CD4-positive, alpha-beta T cell (primary cell): ENCODE results near the gene ZMIZ2. TPM values are rescaled to one million over a fixed set of nuclear protein-coding genes. Genes with fewer than 3 reads are reported as not detected.

Source experiments
- ATAC-seq: fragments of 200-7000 bp; cut with Tn5 transposase; one replicate; pipeline ENCODE4 v1.10.0; 2022; ENCODE audit warnings: mild to moderate bottlenecking; ENCODE audit not compliant: poor library complexity
- CTCF ChIA-PET: fragments of 350-600 bp; sonication (Branson Sonifier 250); formaldehyde crosslinking; loops from one replicate; lab custom pipeline; 2021; ENCODE audit warnings: antibody characterized with exemption, inconsistent platforms; lab: Charles Lee
- POLR2A ChIA-PET: fragments of 350-600 bp; sonication (Branson Sonifier 250); formaldehyde crosslinking; loops from one replicate; lab custom pipeline; 2021; ENCODE audit warnings: antibody characterized with exemption, inconsistent platforms; lab: Charles Lee
- DNase-seq, 14 experiments: peaks; one replicate each; pipeline ENCODE4 v3.0.0-alpha.2; 2013 to 2020; ENCODE audit warnings: mixed read lengths in 2 of 14
- H3K27ac ChIP-seq, 2 donors: one replicate each; pipeline versions ENCODE4 v1.5.1 to v1.7.0; 2013; ENCODE audit warnings: low read length in 2 of 2, low read depth in 1 of 2, mild to moderate bottlenecking in 1 of 2
- H3K27me3 ChIP-seq, 2 experiments: 1 replicate in 1 of 2; 2 replicates in 1 of 2; pipeline versions ENCODE4 v1.6.1 to v1.7.0; 2013; ENCODE audit warnings: low read length in 2 of 2, control low read depth in 1 of 2, mild to moderate bottlenecking in 1 of 2, moderate library complexity in 1 of 2; ENCODE audit not compliant: insufficient read depth in 2 of 2, control insufficient read depth in 1 of 2
- H3K36me3 ChIP-seq: one replicate; pipeline ENCODE4 v1.6.1; 2013; ENCODE audit warnings: low read length, control low read depth; ENCODE audit not compliant: insufficient read depth
- H3K4me1 ChIP-seq: one replicate; pipeline ENCODE4 v1.6.1; 2013; ENCODE audit warnings: low read length, control low read depth; ENCODE audit not compliant: insufficient read depth
- H3K4me3 ChIP-seq: one replicate; pipeline ENCODE4 v1.5.1; 2013; ENCODE audit warnings: mild to moderate bottlenecking, low read length, moderate library complexity
- H3K9me3 ChIP-seq, 2 experiments: 1 replicate in 1 of 2; 2 replicates in 1 of 2; pipeline versions ENCODE4 v1.6.1 to v1.7.0; 2013; ENCODE audit warnings: low read length in 2 of 2, mild to moderate bottlenecking in 2 of 2, control low read depth in 1 of 2, moderate library complexity in 1 of 2; ENCODE audit not compliant: control insufficient read depth in 1 of 2, insufficient read depth in 1 of 2
- H3K27ac Mint-ChIP-seq: one replicate; pipeline ENCODE4 v1.8.0; 2020; ENCODE audit warnings: mixed read lengths
- H3K27me3 Mint-ChIP-seq: one replicate; pipeline ENCODE4 v1.8.0; 2021; ENCODE audit warnings: mixed read lengths
- H3K36me3 Mint-ChIP-seq: one replicate; pipeline ENCODE4 v1.8.0; 2021; ENCODE audit warnings: low read depth, mixed read lengths
- H3K4me1 Mint-ChIP-seq: one replicate; pipeline ENCODE4 v1.8.0; 2021; ENCODE audit warnings: low read depth, mixed read lengths
- H3K4me3 Mint-ChIP-seq: one replicate; pipeline ENCODE4 v1.8.0; 2020; ENCODE audit warnings: mild to moderate bottlenecking, mixed read lengths
- H3K9me3 Mint-ChIP-seq: one replicate; pipeline ENCODE4 v1.8.0; 2020; ENCODE audit warnings: mixed read lengths
- intact Hi-C, 2 experiments: fragments of 100-400 bp; cut with DNase I in 1 of 2; cut with micrococcal nuclease in 1 of 2; formaldehyde crosslinking; loops; one replicate each; pipeline versions ENCODE4 v1.15.1 to v1.9.0; 2023 to 2025; cut with DNase I, micrococcal nuclease
- total RNA-seq, 174 experiments: library from RNA in 2 of 174; stranded (reverse) in 2 of 174; gene quantifications; one replicate each; pipeline ENCODE4 v1.2.3 and lab custom pipeline; 2021 to 2026
- TF ChIP-seq, protein P1 (sequence below): fragments of 200-600 bp; IDR thresholded peaks from one replicate; pipeline ENCODE4 v1.8.0; 2022; ENCODE audit warnings: antibody characterized with exemption, mild to moderate bottlenecking

Gene ZMIZ2
- total RNA-seq, 2 experiments from 2014 or later: 81.5 to 82.0 TPM

DNA sequence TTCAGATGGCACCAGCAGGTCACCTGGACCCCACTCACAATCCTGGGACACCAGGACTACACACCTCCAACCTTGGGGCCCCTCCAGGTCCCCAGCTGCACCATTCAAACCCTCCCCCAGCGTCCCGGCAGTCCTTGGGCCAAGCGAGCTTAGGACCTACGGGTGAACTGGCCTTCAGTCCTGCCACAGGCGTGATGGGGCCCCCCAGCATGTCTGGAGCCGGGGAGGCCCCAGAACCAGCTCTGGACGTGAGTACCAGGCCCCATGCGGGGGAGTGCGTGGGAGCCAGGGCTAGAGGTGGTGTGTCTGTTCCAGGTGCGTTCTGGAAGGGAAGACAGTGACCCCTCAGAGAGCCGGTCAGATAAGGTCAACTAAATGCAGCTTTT, 17.8 kb downstream of the ZMIZ2 start:
- no peak overlapping the region for H3K4me3 ChIP-seq
- no peaks in the 10 kb centered on the region for H3K27me3 ChIP-seq
- intact Hi-C loops: no loop called here
- Mint-ChIP-seq H3K9me3 (no peaks in the 10 kb centered on the region), H3K4me3 (no peak overlapping the region), H3K36me3 (peaks cover 65% of the 10 kb centered on the region), H3K4me1 (peaks cover 38% of the 10 kb centered on the region), H3K27ac (no peak overlapping the region), H3K27me3 (no peaks in the 10 kb centered on the region)
- H3K27ac ChIP-seq: no peak overlapping the region
- H3K36me3 ChIP-seq: peaks cover 61% of the 10 kb centered on the region
- ChIA-PET CTCF (no interaction called here), POLR2A (no interaction called here)
- DNase-seq (no peak), ATAC-seq (no peak)
- H3K4me1 ChIP-seq: peaks cover 39% of the 10 kb centered on the region
- TF ChIP-seq, protein P1, sequence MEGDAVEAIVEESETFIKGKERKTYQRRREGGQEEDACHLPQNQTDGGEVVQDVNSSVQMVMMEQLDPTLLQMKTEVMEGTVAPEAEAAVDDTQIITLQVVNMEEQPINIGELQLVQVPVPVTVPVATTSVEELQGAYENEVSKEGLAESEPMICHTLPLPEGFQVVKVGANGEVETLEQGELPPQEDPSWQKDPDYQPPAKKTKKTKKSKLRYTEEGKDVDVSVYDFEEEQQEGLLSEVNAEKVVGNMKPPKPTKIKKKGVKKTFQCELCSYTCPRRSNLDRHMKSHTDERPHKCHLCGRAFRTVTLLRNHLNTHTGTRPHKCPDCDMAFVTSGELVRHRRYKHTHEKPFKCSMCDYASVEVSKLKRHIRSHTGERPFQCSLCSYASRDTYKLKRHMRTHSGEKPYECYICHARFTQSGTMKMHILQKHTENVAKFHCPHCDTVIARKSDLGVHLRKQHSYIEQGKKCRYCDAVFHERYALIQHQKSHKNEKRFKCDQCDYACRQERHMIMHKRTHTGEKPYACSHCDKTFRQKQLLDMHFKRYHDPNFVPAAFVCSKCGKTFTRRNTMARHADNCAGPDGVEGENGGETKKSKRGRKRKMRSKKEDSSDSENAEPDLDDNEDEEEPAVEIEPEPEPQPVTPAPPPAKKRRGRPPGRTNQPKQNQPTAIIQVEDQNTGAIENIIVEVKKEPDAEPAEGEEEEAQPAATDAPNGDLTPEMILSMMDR: no peak
- H3K9me3 ChIP-seq: no peaks in the 10 kb centered on the region

DNA sequence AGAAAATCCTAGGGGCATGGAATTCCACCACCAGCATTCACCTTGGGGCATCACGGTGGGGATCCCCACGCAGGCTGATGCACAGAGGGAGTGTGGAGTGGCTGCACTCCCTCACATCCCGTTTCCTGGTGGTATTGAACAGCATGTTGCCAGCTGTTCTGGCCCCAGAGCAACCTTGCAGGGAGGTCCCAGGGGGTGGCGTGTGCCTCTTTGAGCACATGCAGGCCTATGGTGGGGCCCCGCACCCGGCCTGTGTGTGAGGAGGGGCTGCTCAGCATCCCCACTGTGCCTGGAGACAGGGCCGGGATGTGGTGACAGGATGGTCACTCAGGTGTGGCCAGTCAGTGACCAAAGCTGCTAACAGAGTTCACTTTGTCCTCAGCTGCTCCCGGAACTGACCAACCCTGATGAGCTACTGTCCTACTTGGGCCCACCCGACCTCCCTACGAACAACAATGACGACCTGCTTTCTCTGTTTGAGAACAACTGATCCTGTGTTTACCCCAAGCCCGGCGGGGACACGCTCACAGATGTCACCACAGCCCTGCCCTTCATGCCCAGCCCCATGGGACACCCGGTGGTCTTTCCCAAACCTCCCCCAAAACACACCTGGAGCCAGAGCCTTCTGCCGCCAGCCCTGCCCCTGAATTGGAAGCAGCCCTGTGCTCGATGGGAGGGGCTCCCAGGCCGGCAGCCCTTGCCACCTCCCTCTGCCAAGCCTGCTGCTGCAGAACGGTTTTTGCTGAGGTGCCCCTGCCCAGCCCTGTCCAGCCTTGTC, 18.7 kb downstream of the ZMIZ2 start:
- H3K36me3 Mint-ChIP-seq: peaks cover 58% of the 10 kb centered on the region
- TF ChIP-seq, protein P1: no peak
- peaks cover 53% of the 10 kb centered on the region for H3K36me3 ChIP-seq
- intact Hi-C loops: no loop called here
- peaks cover 40% of the 10 kb centered on the region for H3K4me1 ChIP-seq
- H3K4me3 ChIP-seq: no peak overlapping the region
- H3K9me3 Mint-ChIP-seq: no peaks in the 10 kb centered on the region
- H3K9me3 ChIP-seq: no peaks in the 10 kb centered on the region
- ATAC-seq (no peak), DNase-seq (no peak)
- peaks cover 40% of the 10 kb centered on the region for H3K4me1 Mint-ChIP-seq
- H3K4me3 Mint-ChIP-seq: no peak overlapping the region
- no peaks in the 10 kb centered on the region for H3K27me3 ChIP-seq
- ChIA-PET POLR2A (interaction anchor here (0.5 to 2.5 kb wide), 6 partner anchors 14 to 161 kb away, joined by 3 to 14 read pairs (median 6); partner anchors contain the start of genes H2AZ2, OGDH and PPIA), CTCF (no interaction called here)
- H3K27me3 Mint-ChIP-seq: no peaks in the 10 kb centered on the region
- peak overlapping the region; percentile 83 for H3K27ac Mint-ChIP-seq
- H3K27ac ChIP-seq: peak overlapping the region in 1 of 2 donors; percentile 48

DNA sequence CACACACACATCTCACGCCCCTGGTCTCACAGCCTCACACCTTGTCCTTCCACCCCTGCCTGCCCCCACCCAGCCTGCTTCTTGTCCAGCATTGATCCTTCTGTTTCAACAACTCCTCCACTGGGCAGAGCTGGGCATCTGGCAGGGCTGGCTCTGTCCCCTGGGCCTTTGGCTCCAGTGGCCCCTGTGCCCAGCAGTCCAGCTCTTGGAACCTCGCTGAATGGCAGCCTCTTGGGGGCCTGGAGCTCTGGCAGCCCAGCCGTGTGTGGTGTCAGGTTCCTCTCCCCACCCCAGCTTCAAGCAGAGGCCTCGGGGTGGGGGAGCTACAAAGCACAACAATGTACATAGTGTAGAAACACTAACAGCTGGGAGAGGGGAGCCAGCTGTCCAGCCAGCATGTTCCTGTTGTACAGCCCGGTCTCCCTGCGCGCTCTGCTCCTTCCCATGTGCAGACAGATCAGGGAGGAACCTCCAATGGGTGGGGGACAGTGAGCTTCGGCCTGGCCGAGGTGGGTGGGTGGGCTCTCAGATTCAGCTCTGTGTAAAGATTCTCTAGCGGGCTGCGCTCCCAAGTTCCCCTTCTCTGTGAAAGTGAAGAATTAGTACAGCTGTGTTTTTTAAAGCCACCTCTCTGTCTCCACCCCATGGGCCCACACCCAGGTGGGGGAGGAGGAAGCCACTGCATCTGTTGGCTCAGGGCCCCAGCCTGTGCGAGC, 19.4 kb downstream of the ZMIZ2 start:
- Histone ChIP-seq H3K27ac (peak overlapping the region; percentile 14 to 48), H3K27me3 (no peaks in the 10 kb centered on the region), H3K9me3 (no peaks in the 10 kb centered on the region), H3K4me1 (peaks cover 40% of the 10 kb centered on the region), H3K4me3 (no peak overlapping the region), H3K36me3 (peaks cover 46% of the 10 kb centered on the region)
- DNase-seq: peak in 10 of 14 experiments; percentile 19 to 68 (median 40)
- Mint-ChIP-seq H3K36me3 (peaks cover 52% of the 10 kb centered on the region), H3K9me3 (no peaks in the 10 kb centered on the region), H3K27ac (peak overlapping the region; percentile 83), H3K27me3 (no peaks in the 10 kb centered on the region), H3K4me3 (peak overlapping the region; percentile 8), H3K4me1 (peaks cover 40% of the 10 kb centered on the region)
- CTCF ChIA-PET: interaction anchor here (0.7 to 1.5 kb wide), 2 partner anchors 89 to 203 kb away, joined by 3 read pairs; no protein-coding TSS in a partner anchor
- peak; percentile 88 for ATAC-seq
- POLR2A ChIA-PET: interaction anchor here (0.5 to 2.5 kb wide), 11 partner anchors 15 to 278 kb away, joined by 3 to 16 read pairs (median 6); partner anchors contain the start of genes DDX56, H2AZ2, NUDCD3 and OGDH
- TF ChIP-seq, protein P1: no peak
- intact Hi-C loops: no loop called here
